ENCODE measurements around the gene RAB11FIP3. TPM values are rescaled to one million over a fixed set of nuclear protein-coding genes. Genes with fewer than 3 reads are reported as not detected.

RAB11FIP3 gene
- total and polyA plus RNA-seq, 9 of the 15 experiments (the other 6 are each of a cell fraction or from before 2014, with no cell fraction given) = 0.46 to 13.1 (median 4.3) TPM

- TF ChIP-seq, protein P1, sequence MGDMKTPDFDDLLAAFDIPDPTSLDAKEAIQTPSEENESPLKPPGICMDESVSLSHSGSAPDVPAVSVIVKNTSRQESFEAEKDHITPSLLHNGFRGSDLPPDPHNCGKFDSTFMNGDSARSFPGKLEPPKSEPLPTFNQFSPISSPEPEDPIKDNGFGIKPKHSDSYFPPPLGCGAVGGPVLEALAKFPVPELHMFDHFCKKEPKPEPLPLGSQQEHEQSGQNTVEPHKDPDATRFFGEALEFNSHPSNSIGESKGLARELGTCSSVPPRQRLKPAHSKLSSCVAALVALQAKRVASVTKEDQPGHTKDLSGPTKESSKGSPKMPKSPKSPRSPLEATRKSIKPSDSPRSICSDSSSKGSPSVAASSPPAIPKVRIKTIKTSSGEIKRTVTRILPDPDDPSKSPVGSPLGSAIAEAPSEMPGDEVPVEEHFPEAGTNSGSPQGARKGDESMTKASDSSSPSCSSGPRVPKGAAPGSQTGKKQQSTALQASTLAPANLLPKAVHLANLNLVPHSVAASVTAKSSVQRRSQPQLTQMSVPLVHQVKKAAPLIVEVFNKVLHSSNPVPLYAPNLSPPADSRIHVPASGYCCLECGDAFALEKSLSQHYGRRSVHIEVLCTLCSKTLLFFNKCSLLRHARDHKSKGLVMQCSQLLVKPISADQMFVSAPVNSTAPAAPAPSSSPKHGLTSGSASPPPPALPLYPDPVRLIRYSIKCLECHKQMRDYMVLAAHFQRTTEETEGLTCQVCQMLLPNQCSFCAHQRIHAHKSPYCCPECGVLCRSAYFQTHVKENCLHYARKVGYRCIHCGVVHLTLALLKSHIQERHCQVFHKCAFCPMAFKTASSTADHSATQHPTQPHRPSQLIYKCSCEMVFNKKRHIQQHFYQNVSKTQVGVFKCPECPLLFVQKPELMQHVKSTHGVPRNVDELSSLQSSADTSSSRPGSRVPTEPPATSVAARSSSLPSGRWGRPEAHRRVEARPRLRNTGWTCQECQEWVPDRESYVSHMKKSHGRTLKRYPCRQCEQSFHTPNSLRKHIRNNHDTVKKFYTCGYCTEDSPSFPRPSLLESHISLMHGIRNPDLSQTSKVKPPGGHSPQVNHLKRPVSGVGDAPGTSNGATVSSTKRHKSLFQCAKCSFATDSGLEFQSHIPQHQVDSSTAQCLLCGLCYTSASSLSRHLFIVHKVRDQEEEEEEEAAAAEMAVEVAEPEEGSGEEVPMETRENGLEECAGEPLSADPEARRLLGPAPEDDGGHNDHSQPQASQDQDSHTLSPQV (IDR thresholded peaks at IDR 0.05) = peak; percentile 97
- peak; percentile 92 to 93 for TF ChIP-seq NRF1 (conservative IDR thresholded peaks at IDR 0.05 in 1 of 2, IDR thresholded peaks at IDR 0.05 in 1 of 2)
- 0 out of 2 replicates have a peak, but pooled peaks have one; percentile 39 for TF ChIP-seq NKRF (IDR thresholded peaks at IDR 0.05; ENCODE audit: borderline replicate concordance)
- TF ChIP-seq CCNT2 (IDR thresholded peaks at IDR 0.05; ENCODE audit: borderline replicate concordance, extremely low read depth, insufficient read length, low read depth, low read length) = peak; percentile 54
- TF ChIP-seq SMAD3 (CRISPR knock-in tag; conservative IDR thresholded peaks at IDR 0.05) = peak; percentile 83; the same call in 1 of the 2 replicates
- TF ChIP-seq CREBBP (IDR thresholded peaks at IDR 0.05; ENCODE audit: low read depth, low read length) = no peak
- peak; percentile 94 for TF ChIP-seq ELF1 (tag; IDR thresholded peaks at IDR 0.05)
- TF ChIP-seq ATF4 (CRISPR knock-in tag; IDR thresholded peaks at IDR 0.05) = peak; percentile 54; the same call in 1 of the 2 replicates
These were observed 101.8 kb downstream of the RAB11FIP3 start, which contains the start of gene CAPN15 (continued) for GRCh38 chr16:527015-527903.

Data from K562 (cell line).